ENCODE measurements around the gene MACROD2. TPM values are rescaled to one million over a fixed set of nuclear protein-coding genes. Genes with fewer than 3 reads are reported as not detected.

MACROD2 gene
- total and polyA plus RNA-seq, 2 donors (not counting 1 experiment from before 2014, with no cell fraction given) = 5.3 to 6.7 TPM

GRCh38 chr20:15257569-15257870, 1262.2 kb downstream of the MACROD2 start:
- Mint-ChIP-seq H3K27ac (no peak overlapping the region), H3K9me3 (ENCODE audit: insufficient read depth) (no peaks in the 10 kb centered on the region), H3K4me3 (no peak overlapping the region), H3K4me1 (no peaks in the 10 kb centered on the region), H3K27me3 (no peaks in the 10 kb centered on the region)
- Histone ChIP-seq H3K79me2 (ENCODE audit: control insufficient read depth, insufficient read depth, low read length) (no peaks in the 10 kb centered on the region), H3K4me1 (ENCODE audit: control insufficient read depth in 2 of 2, insufficient read depth in 2 of 2, low read length in 2 of 2) (no peaks in the 10 kb centered on the region), H3K36me3 (replicated peaks in 1 of 2; ENCODE audit: control extremely low read depth in 1 of 2, control insufficient read depth in 1 of 2, extremely low read depth in 1 of 2, insufficient read depth in 2 of 2, low read length in 1 of 2) (no peaks in the 10 kb centered on the region), H3K27ac (ENCODE audit: low read length in 2 of 2) (no peak overlapping the region), H4K20me1 (ENCODE audit: control insufficient read depth, insufficient read depth, low read length, poor library complexity, severe bottlenecking) (no peaks in the 10 kb centered on the region), H3K9me3 (ENCODE audit: control extremely low read depth in 1 of 3, control insufficient read depth in 2 of 3, insufficient read depth in 1 of 3, low read length in 2 of 3) (peaks cover 0 to 1% (median 0%) of the 10 kb centered on the region in 3 donors), H3K4me2 (replicated peaks; ENCODE audit: low read depth, low read length, poor library complexity, severe bottlenecking) (no peak overlapping the region), H3K9ac (ENCODE audit: low read length) (no peak overlapping the region), H3K4me3 (ENCODE audit: control extremely low read depth in 1 of 5, extremely low read depth in 1 of 5, insufficient read depth in 1 of 5, low read depth in 2 of 5, low read length in 4 of 5) (no peak overlapping the region), H2AFZ (ENCODE audit: insufficient read depth, low read depth, low read length, poor library complexity, severe bottlenecking) (no peak overlapping the region), H3K27me3 (replicated peaks in 1 of 4; ENCODE audit: control extremely low read depth in 1 of 4, control insufficient read depth in 3 of 4, insufficient read depth in 4 of 4, low read length in 3 of 4) (no peaks in the 10 kb centered on the region)
- ChIA-PET POLR2A (no interaction called here), CTCF (interaction anchor here (1.1 kb wide), 2 partner anchors 98 to 154 kb away, joined by 3 read pairs; no protein-coding TSS in a partner anchor)
- no CpG with 5 or more reads among the region's 1 CpG for WGBS (ENCODE audit: insufficient coverage)
- DNase-seq = no peak
- intact Hi-C loops (cut with micrococcal nuclease) = no loop called here
- no peak for TF ChIP-seq EZH2 (IDR thresholded peaks at IDR 0.05; ENCODE audit: borderline replicate concordance, insufficient read depth, low read depth, low read length, poor library complexity, severe bottlenecking)
- TF ChIP-seq CTCF (IDR thresholded peaks at IDR 0.05) = no peak
- no peak for ATAC-seq (ENCODE audit: low read depth)

GRCh38 chr20:15265581-15266309, 1270.4 kb downstream of the MACROD2 start:
- Mint-ChIP-seq H3K27ac (no peak overlapping the region), H3K4me3 (no peak overlapping the region), H3K4me1 (peaks cover 35% of the 10 kb centered on the region), H3K27me3 (no peaks in the 10 kb centered on the region), H3K9me3 (ENCODE audit: insufficient read depth) (no peaks in the 10 kb centered on the region)
- Histone ChIP-seq H3K4me2 (replicated peaks; ENCODE audit: low read depth, low read length, poor library complexity, severe bottlenecking) (no peak overlapping the region), H2AFZ (ENCODE audit: insufficient read depth, low read depth, low read length, poor library complexity, severe bottlenecking) (no peak overlapping the region), H3K4me1 (ENCODE audit: control insufficient read depth in 2 of 2, insufficient read depth in 2 of 2, low read length in 2 of 2) (peaks cover 14 to 16% of the 10 kb centered on the region in 2 donors), H3K9ac (ENCODE audit: low read length) (no peak overlapping the region), H3K4me3 (ENCODE audit: control extremely low read depth in 1 of 5, extremely low read depth in 1 of 5, insufficient read depth in 1 of 5, low read depth in 2 of 5, low read length in 4 of 5) (no peak overlapping the region), H3K27me3 (replicated peaks in 1 of 4; ENCODE audit: control extremely low read depth in 1 of 4, control insufficient read depth in 3 of 4, insufficient read depth in 4 of 4, low read length in 3 of 4) (no peaks in the 10 kb centered on the region), H3K36me3 (replicated peaks in 1 of 2; ENCODE audit: control extremely low read depth in 1 of 2, control insufficient read depth in 1 of 2, extremely low read depth in 1 of 2, insufficient read depth in 2 of 2, low read length in 1 of 2) (no peaks in the 10 kb centered on the region), H3K9me3 (ENCODE audit: control extremely low read depth in 1 of 3, control insufficient read depth in 2 of 3, insufficient read depth in 1 of 3, low read length in 2 of 3) (no peaks in the 10 kb centered on the region), H3K79me2 (ENCODE audit: control insufficient read depth, insufficient read depth, low read length) (no peaks in the 10 kb centered on the region), H4K20me1 (ENCODE audit: control insufficient read depth, insufficient read depth, low read length, poor library complexity, severe bottlenecking) (no peaks in the 10 kb centered on the region), H3K27ac (ENCODE audit: low read length in 2 of 2) (no peak overlapping the region)
- POLR2A ChIA-PET = no interaction called here
- no peak for DNase-seq
- intact Hi-C loops (cut with micrococcal nuclease) = loop anchor here (2.0 kb wide), 1 partner anchor 389 kb away; no protein-coding TSS in a partner anchor
- no CpG with 5 or more reads among the region's 1 CpG for WGBS (ENCODE audit: insufficient coverage)
- TF ChIP-seq CTCF (IDR thresholded peaks at IDR 0.05) (no peak), EZH2 (IDR thresholded peaks at IDR 0.05; ENCODE audit: borderline replicate concordance, insufficient read depth, low read depth, low read length, poor library complexity, severe bottlenecking) (no peak)
- ATAC-seq (ENCODE audit: low read depth) = no peak
- CTCF ChIA-PET = interaction anchor here (0.9 to 1.9 kb wide), 3 partner anchors 25 to 388 kb away, joined by 3 to 8 read pairs (median 3); no protein-coding TSS in a partner anchor
